ENCODE measurements around the gene TPD52L1.

The TPD52L1 gene

GRCh38 chr6:125154761-125155135 lies 1.2 kb downstream of the TPD52L1 start:
- no peak for TF ChIP-seq SIN3A (IDR thresholded peaks at IDR 0.05; ENCODE audit: borderline replicate concordance, insufficient read depth, low read length)
- no peak for TF ChIP-seq TAF1 (IDR thresholded peaks at IDR 0.05; ENCODE audit: borderline replicate concordance, insufficient read depth, low read length)
- no peak for TF ChIP-seq REST (IDR thresholded peaks at IDR 0.05; ENCODE audit: insufficient read depth in 1 of 2, low read depth in 2 of 2, low read length in 2 of 2)
- TF ChIP-seq POLR2AphosphoS5 (IDR thresholded peaks at IDR 0.05; ENCODE audit: low read depth, low read length): no peak
- TF ChIP-seq FOXP2 (optimal IDR thresholded peaks at IDR 0.05; ENCODE audit: borderline replicate concordance, extremely low read depth, extremely low read length, insufficient read depth): no peak

- no peak for TF ChIP-seq FOXP2 (optimal IDR thresholded peaks at IDR 0.05; ENCODE audit: borderline replicate concordance, extremely low read depth, extremely low read length, insufficient read depth)
- no peak for TF ChIP-seq TAF1 (IDR thresholded peaks at IDR 0.05; ENCODE audit: borderline replicate concordance, insufficient read depth, low read length)
- TF ChIP-seq REST (IDR thresholded peaks at IDR 0.05; ENCODE audit: insufficient read depth in 1 of 2, low read depth in 2 of 2, low read length in 2 of 2): no peak
- no peak for TF ChIP-seq POLR2AphosphoS5 (IDR thresholded peaks at IDR 0.05; ENCODE audit: low read depth, low read length)
- no peak for TF ChIP-seq SIN3A (IDR thresholded peaks at IDR 0.05; ENCODE audit: borderline replicate concordance, insufficient read depth, low read length)
These were observed 1.8 kb downstream of the TPD52L1 start for GRCh38 chr6:125155344-125155743.

GRCh38 chr6:125156496-125156895 lies 2.9 kb downstream of the TPD52L1 start:
- TF ChIP-seq TAF1 (IDR thresholded peaks at IDR 0.05; ENCODE audit: borderline replicate concordance, insufficient read depth, low read length) (no peak), FOXP2 (optimal IDR thresholded peaks at IDR 0.05; ENCODE audit: borderline replicate concordance, extremely low read depth, extremely low read length, insufficient read depth) (no peak), REST (IDR thresholded peaks at IDR 0.05; ENCODE audit: insufficient read depth in 1 of 2, low read depth in 2 of 2, low read length in 2 of 2) (no peak), POLR2AphosphoS5 (IDR thresholded peaks at IDR 0.05; ENCODE audit: low read depth, low read length) (no peak), SIN3A (IDR thresholded peaks at IDR 0.05; ENCODE audit: borderline replicate concordance, insufficient read depth, low read length) (no peak)

GRCh38 chr6:125157280-125157679 lies 3.7 kb downstream of the TPD52L1 start:
- TF ChIP-seq TAF1 (IDR thresholded peaks at IDR 0.05; ENCODE audit: borderline replicate concordance, insufficient read depth, low read length) (no peak), REST (IDR thresholded peaks at IDR 0.05; ENCODE audit: insufficient read depth in 1 of 2, low read depth in 2 of 2, low read length in 2 of 2) (no peak), FOXP2 (optimal IDR thresholded peaks at IDR 0.05; ENCODE audit: borderline replicate concordance, extremely low read depth, extremely low read length, insufficient read depth) (no peak), POLR2AphosphoS5 (IDR thresholded peaks at IDR 0.05; ENCODE audit: low read depth, low read length) (no peak), SIN3A (IDR thresholded peaks at IDR 0.05; ENCODE audit: borderline replicate concordance, insufficient read depth, low read length) (no peak)

GRCh38 chr6:125157725-125158124 lies 4.2 kb downstream of the TPD52L1 start:
- TF ChIP-seq FOXP2 (optimal IDR thresholded peaks at IDR 0.05; ENCODE audit: borderline replicate concordance, extremely low read depth, extremely low read length, insufficient read depth) (no peak), TAF1 (IDR thresholded peaks at IDR 0.05; ENCODE audit: borderline replicate concordance, insufficient read depth, low read length) (no peak), REST (IDR thresholded peaks at IDR 0.05; ENCODE audit: insufficient read depth in 1 of 2, low read depth in 2 of 2, low read length in 2 of 2) (no peak), SIN3A (IDR thresholded peaks at IDR 0.05; ENCODE audit: borderline replicate concordance, insufficient read depth, low read length) (no peak), POLR2AphosphoS5 (IDR thresholded peaks at IDR 0.05; ENCODE audit: low read depth, low read length) (no peak)
